ENCODE measurements around the gene SNRPD3. TPM values are rescaled to one million over a fixed set of nuclear protein-coding genes. Genes with fewer than 3 reads are reported as not detected.

Gene SNRPD3
- polyA plus RNA-seq, 1 of the 3 experiments (the other 2 are of a cell fraction) = 177 TPM

GRCh38 chr22:24595228-24595627 lies 39.4 kb downstream of the SNRPD3 start:
- no peak for TF ChIP-seq TAF1 (IDR thresholded peaks at IDR 0.05; ENCODE audit: borderline replicate concordance, low read depth, low read length)
- WGBS (ENCODE audit: low lambda C conversion rate) = 93% methylated on average over 6 of the region's 6 CpGs
- Histone ChIP-seq H3K79me2 (ENCODE audit: insufficient read depth) (no peaks in the 10 kb centered on the region), H3K4me3 (ENCODE audit: low read depth in 2 of 2, low read length in 1 of 2) (no peak overlapping the region), H3K4me2 (no peak overlapping the region), H3K9me3 (no peaks in the 10 kb centered on the region), H3K36me3 (replicated peaks in 1 of 2; ENCODE audit: control insufficient read depth in 1 of 2, insufficient read depth in 2 of 2, low read length in 1 of 2) (no peaks in the 10 kb centered on the region), H3K4me1 (ENCODE audit: control insufficient read depth in 1 of 2, insufficient read depth in 2 of 2, low read depth in 1 of 2, low read length in 1 of 2) (peaks cover 0 to 28% of the 10 kb centered on the region in 2 experiments; a peak in 1 of 4 replicates), H3K27me3 (ENCODE audit: insufficient read depth) (no peaks in the 10 kb centered on the region), H4K20me1 (ENCODE audit: insufficient read depth) (no peaks in the 10 kb centered on the region), H2AFZ (ENCODE audit: low read depth) (no peak overlapping the region), H3K9me2 (no peaks in the 10 kb centered on the region), H3F3A (replicated peaks; ENCODE audit: insufficient read depth) (no peaks in the 10 kb centered on the region), H3K27ac (ENCODE audit: low read depth in 2 of 2, low read length in 1 of 2) (no peak overlapping the region), H3K9ac (no peak overlapping the region)
- ChIA-PET POLR2A (no interaction called here), CTCF (interaction anchor here (1.1 to 1.2 kb wide), 2 partner anchors 16 to 69 kb away, joined by 3 to 4 read pairs; no protein-coding TSS in a partner anchor)
- no peak for DNase-seq

- ChIA-PET POLR2A (no interaction called here), CTCF (interaction anchor here (1.1 kb wide), 1 partner anchor 70 kb away, joined by 4 read pairs; no protein-coding TSS in a partner anchor)
- Histone ChIP-seq H3F3A (replicated peaks; ENCODE audit: insufficient read depth) (no peaks in the 10 kb centered on the region), H4K20me1 (ENCODE audit: insufficient read depth) (no peaks in the 10 kb centered on the region), H3K9me2 (no peaks in the 10 kb centered on the region), H2AFZ (ENCODE audit: low read depth) (no peak overlapping the region), H3K27me3 (ENCODE audit: insufficient read depth) (no peaks in the 10 kb centered on the region), H3K79me2 (ENCODE audit: insufficient read depth) (no peaks in the 10 kb centered on the region), H3K27ac (ENCODE audit: low read depth in 2 of 2, low read length in 1 of 2) (no peak overlapping the region), H3K4me3 (ENCODE audit: low read depth in 2 of 2, low read length in 1 of 2) (no peak overlapping the region), H3K9ac (no peak overlapping the region), H3K9me3 (no peaks in the 10 kb centered on the region), H3K4me1 (ENCODE audit: control insufficient read depth in 1 of 2, insufficient read depth in 2 of 2, low read depth in 1 of 2, low read length in 1 of 2) (peaks cover 0 to 33% of the 10 kb centered on the region in 2 experiments; a peak in 1 of 4 replicates), H3K4me2 (no peak overlapping the region), H3K36me3 (replicated peaks in 1 of 2; ENCODE audit: control insufficient read depth in 1 of 2, insufficient read depth in 2 of 2, low read length in 1 of 2) (no peaks in the 10 kb centered on the region)
- TF ChIP-seq USF2 (IDR thresholded peaks at IDR 0.05; ENCODE audit: borderline replicate concordance, low read depth, low read length) (no peak), FOXM1 (IDR thresholded peaks at IDR 0.05; ENCODE audit: low read depth) (no peak), CHD2 (IDR thresholded peaks at IDR 0.05; ENCODE audit: low read length, partially characterized antibody) (no peak), REST (IDR thresholded peaks at IDR 0.05; ENCODE audit: low read depth, low read length) (no peak), EZH2phosphoT487 (IDR thresholded peaks at IDR 0.05; ENCODE audit: borderline replicate concordance, low read depth) (no peak), JUND (IDR thresholded peaks at IDR 0.05) (no peak), EP300 (IDR thresholded peaks at IDR 0.05; ENCODE audit: borderline replicate concordance in 1 of 2, low read depth in 1 of 2, low read length in 1 of 2) (no peak), POLR2AphosphoS5 (IDR thresholded peaks at IDR 0.05; ENCODE audit: low read depth, low read length) (no peak), NFIC (IDR thresholded peaks at IDR 0.05; ENCODE audit: borderline replicate concordance) (no peak), MEF2A (IDR thresholded peaks at IDR 0.05; ENCODE audit: borderline replicate concordance, low read depth) (no peak), RXRA (IDR thresholded peaks at IDR 0.05; ENCODE audit: borderline replicate concordance, low read depth) (no peak), RAD21 (IDR thresholded peaks at IDR 0.05; ENCODE audit: low read length) (no peak), CTCF (IDR thresholded peaks at IDR 0.05) (no peak), IRF3 (IDR thresholded peaks at IDR 0.05; ENCODE audit: low read depth, low read length) (no peak), FOXJ3 (CRISPR knock-in tag; IDR thresholded peaks at IDR 0.05) (no peak), MAX (IDR thresholded peaks at IDR 0.05; ENCODE audit: low read depth) (no peak), TCF12 (IDR thresholded peaks at IDR 0.05) (no peak)
- 83% methylated on average over 4 of the region's 4 CpGs for WGBS (ENCODE audit: low lambda C conversion rate)
- no peak for DNase-seq
Observed at GRCh38 chr22:24595863-24596262, 40.1 kb downstream of the SNRPD3 start.
